ENCODE results near the gene VARS1.
"Not testable (repeated sequence)": the region's sequence is repeated elsewhere in the genome, so short reads cannot be mapped to it uniquely, and the experiment has no call there.

Gene VARS1

DNA sequence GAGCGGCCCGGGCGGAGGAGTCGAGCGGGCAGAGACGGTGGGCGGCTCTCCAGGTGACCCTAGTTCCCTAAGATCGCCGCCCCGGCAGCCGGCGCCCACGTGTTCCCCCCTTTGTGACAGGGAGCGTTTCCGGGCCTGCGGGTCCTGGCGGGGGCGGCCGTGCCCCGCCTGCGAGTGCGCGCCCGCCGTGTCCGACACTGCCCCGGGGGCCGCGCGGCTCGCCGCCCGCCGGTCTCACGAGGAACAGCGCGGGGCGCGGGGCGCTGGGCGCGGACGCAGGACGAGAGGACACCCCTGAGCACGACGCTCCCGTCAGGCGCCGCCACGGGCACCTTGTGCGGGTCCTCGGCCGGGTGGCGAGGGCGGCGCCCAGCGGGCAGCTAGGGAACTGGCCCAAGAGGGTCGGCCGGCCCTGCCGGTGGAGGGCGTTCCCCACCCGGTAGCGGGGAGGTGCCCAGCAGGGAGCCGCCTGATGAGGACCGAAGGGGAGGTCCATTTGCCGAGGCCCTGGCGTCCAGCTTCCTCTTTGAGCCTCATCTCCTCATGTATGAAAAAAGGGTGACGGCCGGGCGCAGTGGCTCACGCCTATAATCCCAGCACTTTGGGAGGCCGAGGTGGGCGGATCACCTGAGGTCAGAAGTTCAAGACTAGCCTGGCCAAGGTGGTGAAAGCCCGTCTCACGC lies at the start of gene VARS1:
VARS1 (minus strand) TSS at position 137 of the 683 bp plus-strand sequence. CDS start 535 bp downstream, outside the sequence.
- peak; percentile 89 for DNase-seq

GRCh38 chr6:31844507-31844906 lies 49.0 kb upstream of the VARS1 start:
- DNase-seq, result no peak

DNA sequence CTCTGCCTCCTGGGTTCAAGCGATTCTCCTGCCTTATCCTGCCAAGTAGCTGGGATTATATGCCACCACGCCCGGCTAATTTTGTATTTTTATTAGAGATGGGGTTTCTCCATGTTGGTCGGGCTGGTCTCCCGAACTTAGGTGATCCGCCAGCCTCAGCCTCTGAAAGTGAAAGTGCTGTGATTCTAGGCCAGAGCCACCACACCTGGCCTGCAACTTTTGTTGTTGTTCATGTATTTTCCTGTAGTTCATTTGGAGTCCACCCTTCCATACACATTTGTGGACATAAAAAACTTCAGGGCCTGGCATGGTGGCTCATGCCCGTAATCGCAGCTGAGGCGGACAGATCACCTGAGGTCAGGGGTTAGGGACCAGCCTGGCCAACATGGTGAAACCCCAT lies 46.5 kb upstream of the VARS1 start:
- no peak for DNase-seq

- DNase-seq, result not testable (repeated sequence)
Measured at GRCh38 chr6:31839779-31840126, 44.2 kb upstream of the VARS1 start.

GRCh38 chr6:31838968-31839367 lies 43.4 kb upstream of the VARS1 start:
- no peak for DNase-seq

- DNase-seq, result not testable (repeated sequence)
Measured at GRCh38 chr6:31838114-31838553, 42.6 kb upstream of the VARS1 start.

GRCh38 chr6:31837369-31838113 lies 42.0 kb upstream of the VARS1 start:
- DNase-seq, result no peak

GRCh38 chr6:31836474-31837368 lies 41.2 kb upstream of the VARS1 start:
- no peak for DNase-seq

GRCh38 chr6:31836047-31836473 lies 40.5 kb upstream of the VARS1 start:
- DNase-seq, result no peak

GRCh38 chr6:31834367-31835250 lies 39.1 kb upstream of the VARS1 start:
- DNase-seq, result peak; percentile 85

DNA sequence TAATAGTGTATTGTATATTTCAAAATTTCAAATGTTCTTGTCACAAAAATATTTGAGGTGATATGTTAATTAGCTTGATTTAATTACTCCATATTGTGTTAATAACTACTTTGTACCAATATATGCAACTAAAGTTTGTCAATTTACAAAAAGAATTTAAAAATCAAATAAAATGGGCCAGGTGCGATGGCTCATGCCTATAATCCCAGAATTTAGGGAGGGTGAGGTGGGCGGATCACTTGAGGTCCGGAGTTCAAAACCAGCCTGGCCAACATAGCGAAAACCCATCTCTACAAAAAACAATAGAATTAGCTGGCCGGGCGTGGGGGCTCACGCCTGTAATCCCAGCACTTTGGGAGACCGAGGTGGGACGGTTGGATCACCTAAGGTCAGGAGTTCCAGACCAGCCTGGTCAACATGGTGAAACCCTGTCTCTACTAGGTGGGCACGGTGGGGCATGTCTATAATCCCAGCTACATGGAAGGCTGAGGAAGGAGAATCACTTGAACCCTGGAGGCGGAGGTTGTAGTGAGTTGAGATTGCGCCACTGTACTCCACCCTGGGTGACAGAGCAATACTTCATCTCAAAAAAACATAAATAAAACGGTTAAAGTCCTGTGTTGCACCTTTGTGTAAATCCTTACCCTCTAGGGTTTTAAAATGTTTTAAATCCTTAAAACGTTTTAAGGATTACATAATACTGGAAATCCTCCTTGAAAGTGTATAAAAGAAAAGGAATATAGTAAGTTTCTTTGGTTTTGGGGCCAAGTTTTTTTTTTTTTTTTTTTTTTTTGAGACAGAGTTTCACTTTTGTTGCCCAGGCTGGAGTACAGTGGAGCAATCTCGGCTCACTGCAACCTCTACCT lies 36.0 kb upstream of the VARS1 start:
- no peak for DNase-seq

GRCh38 chr6:31830886-31831335 lies 35.4 kb upstream of the VARS1 start:
- DNase-seq, result no peak

- DNase-seq, result peak; percentile 63
Measured at GRCh38 chr6:31829633-31830283, 34.2 kb upstream of the VARS1 start.

- peak; percentile 94 for DNase-seq
Measured at GRCh38 chr6:31827286-31828079, 31.9 kb upstream of the VARS1 start, which contains the start of gene HSPA1B. TSS of gene HSPA1B (plus strand) at chr6:31827738. CDS start at chr6:31827951, 213 bp downstream.

DNA sequence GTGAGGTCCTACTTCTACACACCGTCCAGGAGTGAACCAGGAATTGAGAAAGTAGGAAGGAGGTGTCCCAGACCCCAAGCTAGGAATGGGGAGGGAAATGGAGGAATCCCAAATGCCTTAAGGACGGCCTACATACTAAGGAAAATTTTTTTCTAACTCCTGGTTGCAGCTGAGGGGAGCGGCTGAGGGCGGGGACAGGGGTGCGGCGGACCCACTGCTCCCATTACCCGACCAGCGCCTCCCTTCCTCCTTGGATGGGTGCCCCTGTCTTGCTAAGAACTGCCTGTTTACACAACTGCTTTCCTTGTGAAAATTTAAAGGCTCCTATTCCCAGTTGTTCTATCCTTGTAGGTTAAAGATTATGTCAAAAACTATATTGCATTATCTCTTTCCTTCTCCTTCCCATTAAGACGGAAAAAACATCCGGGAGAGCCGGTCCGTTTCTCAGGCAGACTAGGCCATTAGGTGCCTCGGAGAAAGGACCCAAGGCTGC lies 31.3 kb upstream of the VARS1 start:
- no peak for DNase-seq

DNA sequence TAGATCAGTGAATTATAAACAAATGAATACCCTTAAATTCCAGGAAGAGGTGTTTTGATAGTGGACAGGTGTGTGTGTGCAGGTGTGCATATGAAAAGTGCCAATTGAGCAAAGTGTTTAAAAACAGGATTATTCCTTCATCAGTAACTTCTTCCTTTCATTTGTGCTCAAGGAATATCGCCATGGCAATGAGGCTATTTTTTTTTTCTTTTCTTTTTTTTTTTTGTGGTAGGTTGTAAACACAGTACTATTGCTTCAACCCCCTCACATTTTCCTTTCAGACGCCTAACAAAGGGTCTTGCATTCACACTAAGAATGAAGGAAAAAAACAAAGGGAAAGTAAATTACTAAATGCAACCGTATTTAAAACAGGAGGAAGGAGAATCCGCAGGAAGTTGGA lies 30.0 kb upstream of the VARS1 start:
- no peak for DNase-seq

DNA sequence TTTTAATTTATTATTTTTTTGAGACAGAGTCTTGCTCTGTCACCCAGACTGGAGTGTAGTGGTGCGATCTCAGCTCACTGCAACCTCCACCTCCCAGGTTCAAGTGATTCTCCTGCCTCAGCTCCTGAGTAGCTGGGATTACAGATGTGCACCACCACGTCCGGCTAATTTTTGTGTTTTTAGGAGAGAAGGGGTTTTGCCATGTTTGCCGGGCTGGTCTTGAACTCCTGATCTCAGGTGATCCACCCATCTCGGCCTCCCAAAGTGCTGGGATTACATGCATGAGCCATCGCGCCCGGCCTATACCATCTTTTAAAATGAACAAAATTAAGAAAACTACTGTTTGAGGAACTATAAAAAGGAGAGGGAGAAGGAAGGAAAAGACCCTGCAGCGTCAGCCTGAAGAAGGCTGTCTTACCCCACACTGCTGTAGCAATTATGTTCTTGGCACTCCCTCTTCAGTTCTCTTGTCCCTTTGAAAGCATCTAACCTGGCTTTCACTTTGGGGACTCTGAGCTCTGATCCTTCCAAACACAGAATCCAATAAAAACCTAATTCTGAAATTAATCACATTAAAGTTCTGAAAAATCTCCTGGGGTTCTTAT lies 28.1 kb upstream of the VARS1 start:
- DNase-seq, result not testable (repeated sequence)

GRCh38 chr6:31822036-31822821 lies 26.7 kb upstream of the VARS1 start:
- peak; percentile 79 for DNase-seq
